GM18502 (cell line): ENCODE data around the gene ECPAS.
"Not testable (repeated sequence)": the region's sequence is repeated elsewhere in the genome, so short reads cannot be mapped to it uniquely, and the experiment has no call there.

Experiments used
- ATAC-seq: cut with Tn5 transposase; IDR thresholded peaks from one replicate; pipeline ENCODE4 v1.9.1; 2021; ENCODE audit warnings: mild to moderate bottlenecking; ENCODE audit not compliant: unreplicated experiment, poor library complexity

Gene ECPAS, protein sequence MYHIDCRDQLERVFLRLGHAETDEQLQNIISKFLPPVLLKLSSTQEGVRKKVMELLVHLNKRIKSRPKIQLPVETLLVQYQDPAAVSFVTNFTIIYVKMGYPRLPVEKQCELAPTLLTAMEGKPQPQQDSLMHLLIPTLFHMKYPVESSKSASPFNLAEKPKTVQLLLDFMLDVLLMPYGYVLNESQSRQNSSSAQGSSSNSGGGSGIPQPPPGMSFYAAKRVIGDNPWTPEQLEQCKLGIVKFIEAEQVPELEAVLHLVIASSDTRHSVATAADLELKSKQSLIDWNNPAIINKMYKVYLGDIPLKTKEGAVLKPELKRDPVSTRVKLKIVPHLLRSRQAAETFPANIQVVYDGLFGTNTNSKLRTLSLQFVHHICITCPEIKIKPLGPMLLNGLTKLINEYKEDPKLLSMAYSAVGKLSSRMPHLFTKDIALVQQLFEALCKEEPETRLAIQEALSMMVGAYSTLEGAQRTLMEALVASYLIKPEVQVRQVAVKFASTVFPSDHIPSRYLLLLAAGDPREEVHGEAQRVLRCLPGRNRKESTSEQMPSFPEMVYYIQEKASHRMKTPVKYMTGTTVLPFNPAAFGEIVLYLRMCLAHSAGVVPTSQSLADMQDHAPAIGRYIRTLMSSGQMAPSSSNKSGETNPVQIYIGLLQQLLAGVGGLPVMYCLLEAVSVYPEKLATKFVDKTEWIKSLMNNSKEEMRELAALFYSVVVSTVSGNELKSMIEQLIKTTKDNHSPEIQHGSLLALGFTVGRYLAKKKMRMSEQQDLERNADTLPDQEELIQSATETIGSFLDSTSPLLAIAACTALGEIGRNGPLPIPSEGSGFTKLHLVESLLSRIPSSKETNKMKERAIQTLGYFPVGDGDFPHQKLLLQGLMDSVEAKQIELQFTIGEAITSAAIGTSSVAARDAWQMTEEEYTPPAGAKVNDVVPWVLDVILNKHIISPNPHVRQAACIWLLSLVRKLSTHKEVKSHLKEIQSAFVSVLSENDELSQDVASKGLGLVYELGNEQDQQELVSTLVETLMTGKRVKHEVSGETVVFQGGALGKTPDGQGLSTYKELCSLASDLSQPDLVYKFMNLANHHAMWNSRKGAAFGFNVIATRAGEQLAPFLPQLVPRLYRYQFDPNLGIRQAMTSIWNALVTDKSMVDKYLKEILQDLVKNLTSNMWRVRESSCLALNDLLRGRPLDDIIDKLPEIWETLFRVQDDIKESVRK (N-terminal part only)

DNA sequence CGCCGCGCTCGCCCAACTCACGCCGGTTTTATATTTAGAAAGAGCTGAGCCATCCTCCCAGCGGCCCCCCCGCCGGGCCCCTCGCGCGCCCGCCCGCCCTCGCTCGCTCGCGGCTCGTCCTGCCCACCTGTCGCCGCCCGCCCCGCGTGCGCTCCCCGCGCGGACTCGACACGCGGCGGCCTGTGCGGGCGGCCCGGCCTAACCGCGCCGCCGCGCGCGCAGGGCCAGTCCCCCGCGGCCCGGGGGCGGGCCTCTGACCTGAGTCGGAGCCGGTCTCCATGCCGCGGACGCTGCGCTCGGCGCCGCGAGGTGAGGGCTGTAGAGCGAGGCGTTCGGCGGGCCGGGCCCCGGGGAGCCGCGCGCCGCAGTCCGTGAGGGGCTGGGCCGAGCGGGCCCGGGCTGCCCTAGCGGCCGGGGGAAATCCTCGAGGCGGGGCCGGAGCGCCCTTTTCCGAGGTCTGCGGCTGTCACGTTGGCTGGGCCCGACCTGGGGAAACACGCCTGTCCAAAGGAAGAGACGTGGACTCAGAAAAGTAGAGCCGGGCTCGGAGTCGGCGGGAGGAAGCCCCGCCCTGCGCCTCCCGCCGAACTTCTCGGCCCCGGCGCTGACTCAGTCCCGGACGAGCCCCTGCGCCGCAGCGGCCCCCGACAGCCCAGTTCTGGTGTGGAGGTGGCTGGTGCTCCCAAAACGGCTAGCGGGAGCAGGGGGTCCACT is at the start of gene ECPAS:
Gene ECPAS, minus strand, starts transcription at position 526 of the 714 bp plus-strand sequence. CDS start 11,465 bp downstream, outside the sequence.
- peak; percentile 66 for ATAC-seq

DNA sequence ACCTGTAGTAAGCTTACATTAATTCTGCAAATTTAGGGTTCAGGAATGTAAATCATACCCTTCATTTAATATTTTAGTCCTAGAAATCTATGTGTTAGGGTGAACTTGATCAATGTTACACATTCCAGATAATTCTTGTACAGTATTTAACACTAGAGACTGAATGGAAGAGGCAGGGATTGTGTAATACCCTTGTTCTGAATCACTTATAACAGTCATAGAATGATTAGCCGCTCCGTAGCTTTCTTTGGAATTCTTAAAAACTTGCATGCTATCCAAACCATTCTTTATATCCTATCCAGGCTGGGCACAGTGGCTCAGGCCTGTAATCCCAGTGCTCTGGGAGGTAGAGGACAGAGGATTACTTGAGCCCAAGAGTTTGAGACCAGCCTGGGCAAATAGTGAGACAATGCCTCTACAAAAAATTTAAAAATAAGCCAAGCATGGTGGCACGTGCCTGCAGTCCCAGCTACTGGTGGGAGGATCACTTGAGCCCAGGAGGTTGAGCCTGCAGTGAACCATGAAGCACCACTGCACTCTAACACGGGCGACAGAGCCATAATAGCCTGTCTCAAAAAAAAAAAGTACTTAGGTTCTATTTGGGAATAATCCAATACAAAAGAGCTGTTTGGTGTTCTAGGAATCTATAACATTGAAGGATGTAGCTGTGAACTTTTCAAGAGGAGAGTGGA is 49.1 kb upstream of the ECPAS start:
- ATAC-seq, result no peak

DNA sequence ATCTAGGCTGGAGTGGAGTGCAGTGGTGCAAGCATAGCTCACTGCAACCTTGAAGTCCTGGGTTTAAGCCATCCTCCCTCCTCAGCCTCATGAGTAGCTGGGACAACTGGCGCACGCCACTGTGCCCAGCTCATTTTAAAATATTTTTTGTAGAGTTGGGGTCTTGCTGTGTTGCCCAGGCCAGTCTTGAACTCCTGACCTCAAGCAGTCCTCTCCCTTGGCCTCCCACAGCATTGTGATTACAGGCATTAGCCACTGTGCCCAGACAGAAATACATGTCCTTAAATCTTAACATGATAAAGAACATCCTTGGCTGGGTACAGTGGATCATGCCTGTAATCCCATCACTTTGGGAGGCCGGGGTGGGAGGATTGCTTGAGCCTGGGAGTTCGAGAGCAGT is 47.5 kb upstream of the ECPAS start:
- no peak for ATAC-seq

DNA sequence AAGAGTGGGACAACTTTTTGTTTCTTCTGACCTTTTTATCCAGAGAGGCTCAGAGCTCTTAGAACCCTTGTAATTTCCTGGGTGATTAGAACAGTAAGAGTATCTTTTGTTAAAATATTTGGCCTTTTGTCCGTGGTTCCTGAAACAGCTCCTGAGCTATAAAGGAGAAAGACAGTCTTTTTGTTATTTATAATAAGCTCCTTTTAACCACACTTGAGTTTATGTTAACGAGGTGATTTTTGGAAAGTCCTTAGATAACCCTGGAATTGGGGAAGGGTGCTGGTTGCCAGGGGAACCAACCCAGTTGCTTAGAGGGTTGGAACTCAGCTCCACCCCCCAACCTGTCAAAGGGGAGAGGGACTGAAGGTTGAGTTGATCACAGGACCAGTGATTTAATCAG is 45.6 kb upstream of the ECPAS start:
- ATAC-seq, result no peak

DNA sequence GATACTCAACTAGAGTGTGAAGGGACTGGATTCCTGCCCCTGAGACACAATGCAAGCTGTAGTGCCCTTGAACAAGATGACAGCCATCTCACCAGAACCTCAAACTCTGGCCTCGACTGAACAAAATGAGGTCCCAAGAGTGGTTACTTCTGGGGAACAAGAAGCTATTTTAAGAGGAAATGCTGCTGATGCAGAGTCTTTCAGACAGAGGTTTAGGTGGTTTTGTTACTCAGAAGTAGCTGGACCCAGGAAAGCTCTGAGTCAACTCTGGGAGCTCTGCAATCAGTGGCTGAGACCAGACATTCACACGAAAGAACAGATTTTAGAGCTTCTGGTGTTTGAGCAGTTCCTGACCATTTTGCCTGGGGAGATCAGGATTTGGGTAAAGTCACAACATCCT is 43.2 kb upstream of the ECPAS start:
- ATAC-seq, result no peak

DNA sequence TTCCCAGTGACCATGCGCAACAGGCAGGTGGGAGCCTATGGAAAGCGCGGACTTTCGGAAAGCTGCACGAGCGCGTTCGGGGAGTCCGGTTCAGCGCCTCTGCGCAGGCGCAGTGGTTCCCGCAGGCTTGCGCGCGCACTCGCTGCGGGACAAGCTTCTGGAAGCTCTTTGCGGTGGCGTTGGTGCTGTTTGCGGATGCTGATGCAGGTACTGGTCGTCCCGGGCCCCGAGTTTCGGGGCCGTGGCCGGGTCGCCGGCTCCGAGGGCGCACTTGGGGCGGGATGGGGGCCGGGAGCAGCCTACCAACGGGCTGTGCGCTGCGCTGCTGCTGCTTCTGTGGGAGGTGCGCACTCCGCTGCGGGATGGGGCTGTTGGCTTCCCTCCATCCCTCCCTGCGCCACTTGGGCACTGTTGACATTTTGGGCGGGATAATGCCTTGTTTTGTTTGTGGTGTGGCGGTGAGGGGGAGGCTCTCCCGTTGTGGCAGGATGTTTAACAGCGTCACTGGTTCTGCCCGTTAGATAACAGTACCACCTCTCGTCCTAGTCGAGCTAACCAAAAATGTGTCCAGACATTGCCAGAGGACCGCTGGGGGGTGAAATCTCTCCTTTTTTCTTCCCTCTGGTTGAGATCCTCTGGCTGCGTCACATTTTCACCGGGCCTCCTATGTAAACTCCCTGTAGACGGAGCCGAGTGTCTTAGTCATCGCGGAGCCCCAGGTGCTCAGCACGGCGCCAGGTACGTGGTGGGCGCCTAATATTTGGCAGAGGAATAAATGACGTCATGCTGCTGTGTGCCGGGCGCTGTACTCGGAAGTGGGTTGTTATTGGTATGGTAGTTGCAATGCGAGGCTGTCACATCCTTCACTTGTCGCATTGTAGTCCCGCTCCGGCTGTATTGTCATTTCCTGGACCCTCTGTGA is 41.1 kb upstream of the ECPAS start, which contains the start of gene ZNF483:
Gene ZNF483, plus strand, starts transcription at position 124 of the 922 bp plus-strand sequence. CDS start 2,217 bp downstream, outside the sequence.
- ATAC-seq, result peak; percentile 66

DNA sequence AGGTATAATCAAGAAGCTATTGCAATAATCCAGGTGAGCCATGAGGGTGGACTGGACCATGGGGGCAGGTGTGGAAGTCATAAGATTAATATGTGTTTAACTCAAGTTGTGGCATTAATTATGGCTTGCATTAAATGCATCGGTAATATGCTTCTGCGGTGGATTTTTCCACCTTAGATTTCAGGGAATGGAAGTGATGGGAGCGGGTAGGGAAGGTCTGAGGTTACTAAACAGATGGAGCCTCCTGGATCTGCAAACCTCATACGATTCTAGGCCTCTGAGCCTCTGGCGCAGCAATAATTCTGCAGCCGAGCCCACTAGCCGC is 40.5 kb upstream of the ECPAS start:
- no peak for ATAC-seq

DNA sequence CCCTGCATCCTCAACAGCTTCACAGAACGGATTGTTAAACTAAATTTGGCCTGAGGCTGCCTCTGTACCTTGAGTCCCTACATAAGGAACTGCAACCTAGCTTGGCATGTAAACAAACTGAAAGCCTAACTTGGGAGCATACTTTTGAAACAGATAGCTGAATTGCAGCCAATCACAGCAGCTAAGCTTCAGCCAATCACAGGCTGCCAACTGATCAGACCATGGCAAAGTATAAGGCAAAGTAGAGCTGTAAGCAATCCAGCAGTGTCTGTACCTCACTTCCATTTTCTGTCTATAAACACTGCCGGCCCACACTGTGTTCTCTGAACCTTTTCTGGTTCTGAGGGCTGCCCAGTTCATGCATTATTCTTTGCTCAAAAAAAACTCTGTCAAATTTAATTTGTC is 31.9 kb upstream of the ECPAS start:
- no peak for ATAC-seq

DNA sequence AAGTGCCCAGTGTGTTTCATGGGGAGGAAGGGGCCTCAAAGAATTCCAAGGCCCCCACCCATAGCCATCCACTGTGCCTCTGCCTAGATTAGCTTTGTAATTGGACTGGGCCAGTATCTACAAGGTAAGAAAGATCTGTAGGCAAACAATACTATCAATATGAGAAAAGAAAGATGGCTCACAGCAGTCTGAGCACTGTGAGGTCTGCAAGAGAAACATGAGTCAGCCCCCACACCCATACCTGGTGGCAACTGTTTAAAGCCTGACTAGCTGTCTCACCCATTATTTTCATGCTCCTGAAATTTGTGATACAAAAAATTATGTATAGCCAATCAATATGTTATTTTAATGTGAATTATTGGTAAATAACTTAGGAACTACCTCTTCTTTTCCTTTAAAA is 30.8 kb upstream of the ECPAS start:
- ATAC-seq, result no peak

DNA sequence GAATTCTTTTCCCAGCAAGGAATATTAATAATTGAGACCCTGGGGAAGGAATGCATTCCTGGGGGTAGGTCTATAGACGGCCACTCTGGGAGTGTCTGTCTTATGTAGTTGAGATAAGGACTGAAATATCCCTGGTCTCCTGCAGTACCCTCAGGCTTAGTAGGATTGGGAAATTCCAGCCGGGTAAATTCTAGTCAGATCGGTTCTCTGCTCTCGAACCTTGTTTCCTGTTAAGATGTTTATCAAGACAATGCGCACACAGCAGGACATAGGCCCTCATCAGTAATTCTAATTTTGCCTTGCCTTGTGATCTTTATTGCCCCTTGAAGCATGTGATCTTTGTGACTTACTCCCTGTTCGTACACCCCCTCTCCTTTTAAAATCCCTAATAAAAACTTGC is 27.4 kb upstream of the ECPAS start:
- not testable (repeated sequence) for ATAC-seq

DNA sequence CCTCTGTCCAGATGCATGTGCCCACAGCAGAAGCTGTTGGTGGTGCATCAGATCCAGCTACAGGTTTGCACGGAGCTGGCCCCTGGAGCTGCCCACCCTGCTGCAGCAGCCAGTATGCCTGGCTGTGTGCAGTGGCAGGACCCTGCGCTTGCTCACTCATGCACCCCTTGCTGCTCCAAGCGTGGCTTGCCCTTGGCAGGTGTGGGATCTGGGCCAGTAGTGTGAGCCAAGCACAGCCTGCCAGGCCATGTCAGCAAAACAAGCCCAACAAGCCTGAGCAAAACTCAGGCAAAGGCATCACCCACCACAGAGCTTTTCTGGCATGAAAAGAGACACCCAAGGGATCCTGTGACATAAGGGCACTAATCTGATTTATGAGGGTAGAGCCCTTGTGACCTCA is 18.3 kb upstream of the ECPAS start:
- ATAC-seq, result no peak

DNA sequence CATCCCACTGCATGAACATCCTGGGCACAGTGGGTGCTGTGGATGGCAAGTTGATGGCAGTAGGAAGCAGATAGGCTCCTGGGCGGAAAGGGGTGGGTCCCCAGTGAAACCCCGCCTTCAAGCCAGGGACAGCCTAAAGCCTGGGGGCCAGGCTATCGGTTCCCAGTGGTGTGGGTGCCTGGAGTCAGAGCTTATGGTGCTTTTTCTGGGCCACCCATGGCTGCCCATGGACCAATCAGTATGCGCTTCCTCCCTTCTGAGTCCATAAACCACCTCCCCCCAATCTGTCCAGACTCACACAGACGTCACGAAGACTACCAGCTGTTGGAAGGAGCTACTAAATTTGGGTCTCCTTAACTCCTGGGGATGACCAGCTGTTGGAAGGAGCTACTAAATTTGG is 17.5 kb upstream of the ECPAS start:
- no peak for ATAC-seq

DNA sequence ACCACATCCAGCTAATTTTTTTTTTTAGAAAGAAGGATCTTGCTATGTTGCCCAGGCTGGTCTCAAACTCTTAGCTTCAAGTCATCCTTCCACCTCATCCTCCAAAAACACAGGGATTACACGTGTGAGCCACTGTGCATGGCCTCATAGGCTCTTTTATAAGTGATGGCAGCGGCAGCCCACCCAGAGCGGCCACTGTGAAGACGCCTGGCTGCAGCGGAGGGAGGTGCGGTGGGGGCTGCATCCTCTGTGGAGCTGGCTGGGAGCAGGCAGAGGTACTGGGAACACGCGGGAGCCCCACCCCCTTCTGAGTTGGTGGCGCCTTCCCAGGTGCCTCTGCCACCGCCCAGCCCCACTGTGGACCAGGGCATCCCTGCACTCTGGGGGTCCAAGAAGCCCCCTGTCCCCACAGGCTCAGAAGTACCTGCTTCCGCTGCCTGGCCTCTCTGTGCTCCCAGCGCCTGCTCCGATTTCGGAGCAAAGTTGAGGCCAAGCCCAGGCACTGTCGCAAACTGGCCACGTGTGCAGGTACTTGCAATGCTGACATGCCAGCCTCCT is 16.9 kb upstream of the ECPAS start:
- no peak for ATAC-seq

DNA sequence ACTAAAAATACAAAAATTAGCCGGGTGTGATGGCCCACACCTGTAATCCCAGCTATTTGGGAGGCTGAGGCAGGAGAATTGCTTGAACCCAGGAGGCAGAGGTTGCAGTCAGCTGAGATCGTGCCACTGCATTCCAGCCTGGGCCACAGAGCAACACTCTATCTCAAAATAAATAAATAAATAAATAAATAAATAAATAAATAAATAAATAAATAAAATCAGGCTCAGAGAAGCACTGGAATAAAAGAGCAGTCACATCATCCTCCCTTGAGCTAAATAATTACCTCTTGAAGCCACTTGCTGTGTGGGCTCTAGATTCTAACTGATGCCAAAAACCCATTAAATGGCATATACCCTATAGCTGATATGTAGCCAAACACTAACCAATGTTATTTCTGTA is 13.0 kb upstream of the ECPAS start:
- ATAC-seq, result not testable (repeated sequence)

DNA sequence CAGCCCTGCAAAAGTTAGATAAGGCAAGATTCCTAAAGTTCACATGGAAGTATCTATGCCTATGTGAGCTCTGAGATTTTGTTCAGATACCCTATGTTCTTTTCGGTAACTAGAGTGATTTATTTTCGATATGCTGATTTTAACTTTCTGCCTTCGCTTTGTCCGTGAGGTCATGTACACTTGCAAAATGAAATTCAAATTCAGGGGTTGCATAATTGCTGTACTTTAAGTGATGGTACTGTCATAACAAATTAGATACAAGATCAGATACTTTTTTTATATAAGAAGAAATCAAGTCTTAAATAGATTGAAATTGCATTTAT is 350 bp upstream of the ECPAS start:
- ATAC-seq, result peak; percentile 0

DNA sequence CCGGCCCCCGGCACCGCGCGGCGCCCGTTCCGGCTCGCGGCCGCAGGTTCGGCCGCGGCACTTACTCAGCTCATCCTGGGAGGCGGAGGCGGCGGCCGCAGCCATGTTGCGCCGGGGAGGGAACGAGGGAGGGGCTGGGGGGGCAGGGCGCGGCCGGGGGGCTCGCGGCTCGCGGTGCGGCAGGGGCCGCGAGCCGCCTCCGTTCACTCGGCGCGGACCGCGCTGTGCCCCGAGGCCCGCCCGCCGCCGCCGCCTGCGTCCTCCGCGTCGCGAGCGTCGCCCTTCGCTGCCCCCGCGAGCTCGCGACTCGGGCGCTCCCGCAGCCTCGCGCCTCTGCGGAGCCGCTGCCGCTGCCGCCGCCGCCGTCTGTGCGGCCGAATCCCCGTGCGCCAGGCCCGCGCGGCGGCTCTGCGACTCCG is 735 bp downstream of the ECPAS start:
- ATAC-seq, result peak; percentile 41

DNA sequence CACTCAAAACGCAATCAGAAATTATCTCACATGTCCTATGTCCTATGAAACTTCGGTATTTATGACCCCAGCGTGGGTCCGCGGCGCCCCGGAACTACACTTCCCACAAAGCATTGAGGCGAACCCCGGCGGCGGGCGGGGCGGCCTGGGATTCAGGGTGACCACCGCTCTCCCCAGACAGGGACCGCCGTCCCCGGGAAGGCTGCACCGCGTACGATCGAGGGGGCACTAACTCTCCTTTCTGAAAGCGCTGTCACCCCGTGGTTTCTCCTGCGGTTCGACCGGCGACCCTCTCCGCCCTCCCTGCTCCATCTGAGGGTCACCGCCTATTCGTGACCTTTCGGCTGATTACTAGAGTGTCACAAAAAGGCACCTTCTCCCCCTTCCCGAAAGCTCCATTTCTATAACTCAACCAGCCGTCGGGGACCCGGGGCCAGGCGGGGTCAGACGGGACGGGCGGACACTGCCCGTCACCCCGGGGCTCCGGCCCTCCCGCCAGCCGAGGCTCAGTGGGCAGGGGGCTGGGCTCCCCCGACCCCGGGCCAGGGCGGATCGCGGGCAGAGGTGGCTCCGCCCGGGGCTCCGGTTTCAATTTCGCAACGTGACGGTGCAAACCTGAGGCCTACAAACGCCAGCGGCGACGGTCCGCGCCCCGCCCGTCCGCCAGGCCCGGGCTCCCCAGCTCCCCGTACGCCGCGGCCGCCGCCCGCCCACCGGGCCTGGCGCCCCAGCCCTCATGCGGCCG is 1.3 kb downstream of the ECPAS start:
- ATAC-seq, result peak; percentile 61
